ENCODE measurements around the gene OR52K2.
"Not testable (repeated sequence)": the region's sequence is repeated elsewhere in the genome, so short reads cannot be mapped to it uniquely, and the experiment has no call there.

OR52K2 gene

GRCh38 chr11:4481240-4481582 lies 32.1 kb downstream of the OR52K2 start:
- DNase-seq = no peak

DNA sequence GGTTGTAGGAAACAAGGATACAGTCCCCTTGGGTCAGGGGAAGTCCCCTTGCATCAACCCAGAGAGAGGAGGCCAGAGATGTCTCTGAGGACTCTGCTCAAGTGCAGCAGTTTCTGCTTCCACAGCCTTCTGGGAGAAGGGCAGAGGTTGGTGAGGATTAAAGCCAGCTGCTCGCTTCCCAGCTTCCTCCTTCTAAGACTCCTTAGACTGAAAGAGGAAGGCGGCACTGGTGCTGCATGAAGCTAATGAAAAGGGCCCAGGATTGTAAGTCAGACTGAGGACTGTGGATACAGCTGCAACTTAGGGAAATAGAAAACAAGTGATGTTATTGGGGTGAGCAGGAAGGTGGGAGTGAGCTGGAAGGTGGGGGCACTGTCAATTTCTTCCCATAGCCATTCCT lies 33.4 kb downstream of the OR52K2 start, which contains the start of gene OR52K1:
TSS of gene OR52K1 (plus strand) at position 202 of the 400 bp plus-strand sequence. CDS start 6,255 bp downstream, outside the sequence.
- no peak for DNase-seq

DNA sequence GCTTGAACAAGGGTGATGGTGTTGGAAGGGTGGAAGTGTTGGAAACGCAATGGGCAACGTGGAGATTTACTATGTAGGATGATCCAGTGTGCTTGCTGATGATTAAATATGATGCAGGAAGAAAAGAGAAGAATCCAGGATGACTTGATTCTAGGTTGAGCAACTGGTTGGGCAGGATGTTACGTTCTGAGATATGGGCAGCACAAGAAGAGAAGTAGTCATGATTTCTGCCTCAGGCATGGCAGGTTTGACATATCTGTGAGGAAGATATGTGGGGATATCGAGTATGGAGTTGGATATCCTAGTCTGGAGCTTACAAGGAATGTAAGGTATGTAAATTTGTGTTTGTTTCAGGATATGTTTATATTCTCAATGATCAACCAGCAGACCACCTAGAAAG lies 35.2 kb downstream of the OR52K2 start:
- DNase-seq = no peak

DNA sequence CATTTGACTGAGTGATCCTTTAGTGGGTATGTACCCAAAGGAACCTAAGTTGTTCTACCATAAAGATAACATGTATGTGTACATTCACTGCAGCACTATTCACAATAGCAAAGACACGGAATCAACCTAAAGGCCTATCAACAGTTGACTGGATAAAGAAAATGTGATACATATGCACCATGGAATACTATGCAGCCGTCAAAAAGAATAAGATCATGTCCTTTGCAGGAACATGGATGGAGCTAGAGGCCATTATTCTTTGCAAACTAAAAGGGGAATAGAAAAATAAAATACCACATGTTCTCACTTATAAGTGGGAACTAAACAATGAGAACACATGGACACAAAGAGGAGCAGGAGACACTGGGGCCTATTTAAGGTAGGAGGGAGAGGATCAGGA lies 42.3 kb downstream of the OR52K2 start:
- DNase-seq = not testable (repeated sequence)

- no peak for DNase-seq
These were observed 42.9 kb downstream of the OR52K2 start for GRCh38 chr11:4491878-4492606.

DNA sequence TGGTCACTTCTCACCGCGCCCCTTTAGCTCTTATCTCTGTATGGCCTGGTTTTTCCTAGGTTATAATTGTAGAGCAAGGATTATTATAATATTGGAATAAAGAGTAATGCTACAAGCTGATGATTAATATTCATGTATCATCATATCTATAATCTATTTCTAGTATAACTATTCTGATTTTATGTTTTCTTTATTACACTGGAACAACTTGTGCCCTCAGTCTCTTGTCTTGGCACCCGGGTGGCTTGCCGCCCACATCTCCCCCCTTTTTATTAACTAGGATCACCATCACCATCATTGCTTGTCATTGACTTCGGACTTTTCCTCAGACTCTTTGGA lies 44.4 kb downstream of the OR52K2 start:
- no peak for DNase-seq

DNA sequence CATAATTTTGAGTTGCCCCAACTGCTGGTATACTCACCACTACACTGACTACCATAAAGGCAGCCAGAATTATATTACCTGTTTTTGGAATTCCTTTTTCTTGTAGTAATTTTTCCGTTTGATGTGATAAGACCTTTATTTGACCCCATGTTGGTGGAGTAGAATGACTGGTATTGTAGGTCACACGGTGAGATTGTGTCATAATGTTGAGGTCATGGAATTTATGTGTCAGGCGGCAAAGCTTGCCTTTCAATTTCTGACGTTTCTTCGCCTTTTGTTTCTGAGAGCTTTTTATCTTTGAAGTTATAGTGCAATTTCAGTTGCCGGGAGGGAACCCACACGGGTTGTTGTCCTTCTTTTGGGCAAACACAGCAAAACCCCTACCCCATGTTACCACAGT lies 46.4 kb downstream of the OR52K2 start:
- no peak for DNase-seq

- DNase-seq = no peak
These were observed 46.9 kb downstream of the OR52K2 start for GRCh38 chr11:4495986-4496385.

DNA sequence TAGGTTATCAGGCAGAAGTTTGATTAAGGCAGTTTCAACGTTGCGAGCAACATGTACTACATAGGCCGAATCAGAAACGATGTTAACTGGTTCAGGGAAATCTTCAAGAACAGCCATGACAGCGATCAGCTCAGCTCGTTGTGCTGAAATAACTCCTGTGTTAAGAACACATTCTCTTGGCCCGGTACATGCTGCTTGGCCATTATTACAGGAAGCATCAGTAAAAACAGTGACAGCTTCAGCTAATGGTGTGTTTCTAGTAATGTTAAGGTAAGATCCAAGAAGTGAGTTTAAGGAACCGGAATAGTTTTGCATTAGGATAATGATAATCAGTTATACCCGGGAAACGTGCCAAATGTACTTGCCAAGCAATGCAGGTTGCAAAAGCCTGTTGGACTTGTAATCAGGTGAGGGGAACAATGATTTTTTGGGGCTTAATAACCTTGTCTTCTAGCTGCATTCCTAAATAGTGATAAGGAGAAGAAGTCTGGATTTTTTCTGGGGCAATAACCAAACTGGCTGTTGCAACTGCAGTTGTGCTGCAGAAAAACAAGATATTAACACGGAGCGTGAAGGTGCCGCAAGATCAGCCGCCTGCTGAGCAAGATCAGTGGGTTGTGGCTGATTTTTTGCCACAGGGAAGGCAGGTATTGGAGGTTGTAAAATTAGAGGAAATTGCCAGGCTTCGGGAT lies 47.6 kb downstream of the OR52K2 start:
- peak; percentile 15 for DNase-seq

All from NCI-H1048 (cell line).